DMS53 treated with DMSO at 0.1 percent for 48 hours (cell line): ENCODE measurements around the gene GGT6.
"Not testable (repeated sequence)": the region's sequence is repeated elsewhere in the genome, so short reads cannot be mapped to it uniquely, and the experiment has no call there.

Experiments
- DNase-seq: peaks from one replicate; lab custom pipeline; 2025; ENCODE audit not compliant: unreplicated experiment; lab: John Stamatoyannopoulos, UW

GGT6 gene

DNA sequence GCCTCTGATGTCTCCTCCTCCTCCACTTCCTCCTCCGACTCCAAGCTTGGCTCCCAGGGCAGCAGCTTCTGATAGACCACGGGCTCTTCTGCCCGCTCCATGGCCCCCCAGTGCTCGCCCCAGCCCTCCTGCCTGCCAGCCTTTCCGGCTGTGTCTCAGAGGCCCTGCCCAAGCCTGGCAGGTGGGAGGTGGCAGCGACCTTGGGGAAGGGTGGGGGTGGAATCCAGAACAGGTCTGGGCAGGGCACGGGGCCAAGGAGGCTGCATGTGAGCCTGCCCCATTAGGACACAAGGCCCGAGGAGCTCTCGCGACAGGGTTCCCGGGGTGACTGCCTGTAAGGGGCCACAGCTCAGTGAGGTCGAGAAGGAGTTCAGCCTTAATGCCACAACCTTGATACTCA lies at the start of gene GGT6:
TSS of gene GGT6 (minus strand) at position 157 of the 400 bp plus-strand sequence. CDS start at position 101, 56 bp downstream.
- no peak for DNase-seq

DNA sequence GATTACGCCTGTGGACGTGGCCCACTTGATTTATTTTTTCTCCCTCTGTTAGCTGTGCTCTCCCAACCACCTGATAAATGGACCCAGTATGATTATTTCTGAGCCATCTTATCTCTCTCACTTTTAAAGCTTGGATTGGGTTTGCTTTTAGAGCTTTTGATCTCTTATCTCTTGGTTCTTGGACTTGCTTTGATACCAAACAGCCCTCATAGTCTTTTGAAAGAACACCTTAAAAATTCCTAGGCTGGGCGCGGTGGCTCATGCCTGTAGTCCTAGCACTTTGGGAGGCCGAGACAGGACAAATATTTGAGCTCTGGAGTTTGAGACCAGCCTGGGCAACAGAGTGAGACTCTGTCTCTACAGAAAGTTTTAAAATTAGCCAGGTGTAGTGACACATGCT lies 49.8 kb upstream of the GGT6 start:
- no peak for DNase-seq

DNA sequence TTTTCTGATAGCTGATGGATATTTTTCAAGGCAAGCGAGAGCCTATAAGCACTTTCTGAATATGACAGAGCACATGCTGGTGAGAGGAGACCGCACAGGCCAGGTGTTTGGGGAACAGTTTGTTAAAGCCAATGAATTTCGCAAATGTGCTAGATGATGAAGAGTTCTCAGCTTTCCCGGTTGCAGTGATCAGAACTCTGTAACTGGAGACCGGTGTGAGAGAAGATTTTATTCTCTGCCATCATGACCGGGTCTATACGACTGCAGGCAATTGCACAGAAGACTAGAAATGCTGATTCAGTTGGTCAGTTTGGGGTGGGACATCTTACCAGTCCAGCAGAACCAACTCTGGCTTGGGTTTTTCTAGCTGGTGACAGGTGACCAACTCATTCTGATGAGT lies 49.4 kb upstream of the GGT6 start:
- DNase-seq: no peak

DNA sequence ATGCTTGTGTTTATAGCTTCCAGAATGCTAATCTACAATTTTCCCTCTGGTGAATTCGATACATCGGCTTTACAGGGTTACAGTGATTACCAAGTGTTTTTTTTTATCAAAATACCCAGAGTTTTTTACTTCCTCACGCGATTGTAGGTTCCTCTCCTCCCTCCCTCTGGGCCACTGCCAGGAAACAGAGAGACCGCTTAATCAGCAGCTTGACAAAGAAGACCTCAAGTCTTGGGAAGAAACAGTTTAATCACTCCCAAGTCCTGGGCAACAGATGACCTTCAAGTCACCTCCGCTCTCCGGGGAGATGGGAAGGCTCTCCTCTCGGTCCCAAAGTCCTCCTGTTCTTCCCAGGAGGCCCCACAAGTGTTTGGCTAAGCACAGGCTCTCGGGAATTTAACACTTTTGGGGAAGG lies 47.4 kb upstream of the GGT6 start:
- no peak for DNase-seq

GRCh38 chr17:4607261-4607741 lies 46.9 kb upstream of the GGT6 start:
- no peak for DNase-seq

GRCh38 chr17:4605826-4606225 lies 45.4 kb upstream of the GGT6 start:
- no peak for DNase-seq

GRCh38 chr17:4604736-4605135 lies 44.4 kb upstream of the GGT6 start:
- not testable (repeated sequence) for DNase-seq

- DNase-seq: no peak
These were observed 43.8 kb upstream of the GGT6 start for GRCh38 chr17:4604111-4604644.

- no peak for DNase-seq
These were observed 41.7 kb upstream of the GGT6 start for GRCh38 chr17:4602041-4602440.

DNA sequence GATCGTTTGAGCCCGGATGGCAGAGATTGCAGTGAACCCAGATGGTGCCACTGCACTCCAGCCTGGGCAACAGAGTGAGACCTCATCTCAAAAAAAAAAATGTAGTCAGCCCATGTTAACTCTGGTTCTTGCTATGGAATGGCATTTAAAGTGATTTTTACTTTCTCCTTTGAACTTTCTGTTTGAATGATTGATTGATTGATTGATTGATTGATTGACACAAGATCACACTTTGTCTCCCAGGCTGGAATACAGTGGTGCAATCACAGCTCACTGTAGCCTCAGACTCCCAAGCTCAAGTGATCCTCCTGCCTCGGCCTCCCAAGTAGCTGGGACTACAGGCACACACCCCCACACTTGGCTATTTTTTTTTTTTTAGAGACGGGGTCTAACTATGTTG lies 40.9 kb upstream of the GGT6 start:
- no peak for DNase-seq

- DNase-seq: no peak
These were observed 40.2 kb upstream of the GGT6 start for GRCh38 chr17:4600563-4600962.

DNA sequence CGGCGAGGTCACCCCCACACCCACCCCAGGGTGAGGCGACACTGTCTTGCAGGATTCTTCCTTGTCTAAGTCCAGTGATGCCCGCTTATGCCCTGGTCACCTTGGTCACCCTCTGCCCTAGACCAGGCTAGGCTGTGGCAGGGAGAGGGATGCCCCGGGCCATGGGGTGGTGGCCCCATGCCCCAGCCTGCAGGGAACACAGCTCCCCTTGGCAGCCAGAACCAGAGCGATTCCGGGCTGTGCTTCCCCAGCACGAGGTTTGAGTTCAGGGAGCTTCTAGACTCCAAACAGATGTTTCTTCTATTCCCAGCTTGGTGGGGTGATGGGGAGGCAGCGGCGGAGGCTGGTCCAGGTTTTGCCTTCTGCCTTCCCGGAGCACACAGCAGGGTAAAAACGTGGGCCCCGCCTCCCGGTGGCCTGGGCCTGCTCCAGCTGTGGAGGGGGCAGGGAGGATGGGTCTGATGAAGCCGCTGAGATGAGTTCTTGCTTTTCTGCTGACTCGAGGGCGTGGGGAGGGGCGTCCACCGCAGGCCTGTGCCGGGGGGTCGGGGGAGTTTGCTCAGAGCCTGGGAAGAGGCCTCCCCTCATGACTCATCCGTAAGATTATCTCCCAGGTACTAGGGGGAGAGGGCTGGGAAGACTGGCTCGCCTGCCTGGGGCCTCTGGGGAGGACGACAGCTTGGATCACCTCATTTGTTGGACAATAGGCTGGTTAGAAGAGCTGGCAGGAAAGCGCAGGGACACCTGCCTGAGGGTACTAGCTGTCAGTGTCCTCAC lies 39.3 kb upstream of the GGT6 start:
- DNase-seq: no peak

DNA sequence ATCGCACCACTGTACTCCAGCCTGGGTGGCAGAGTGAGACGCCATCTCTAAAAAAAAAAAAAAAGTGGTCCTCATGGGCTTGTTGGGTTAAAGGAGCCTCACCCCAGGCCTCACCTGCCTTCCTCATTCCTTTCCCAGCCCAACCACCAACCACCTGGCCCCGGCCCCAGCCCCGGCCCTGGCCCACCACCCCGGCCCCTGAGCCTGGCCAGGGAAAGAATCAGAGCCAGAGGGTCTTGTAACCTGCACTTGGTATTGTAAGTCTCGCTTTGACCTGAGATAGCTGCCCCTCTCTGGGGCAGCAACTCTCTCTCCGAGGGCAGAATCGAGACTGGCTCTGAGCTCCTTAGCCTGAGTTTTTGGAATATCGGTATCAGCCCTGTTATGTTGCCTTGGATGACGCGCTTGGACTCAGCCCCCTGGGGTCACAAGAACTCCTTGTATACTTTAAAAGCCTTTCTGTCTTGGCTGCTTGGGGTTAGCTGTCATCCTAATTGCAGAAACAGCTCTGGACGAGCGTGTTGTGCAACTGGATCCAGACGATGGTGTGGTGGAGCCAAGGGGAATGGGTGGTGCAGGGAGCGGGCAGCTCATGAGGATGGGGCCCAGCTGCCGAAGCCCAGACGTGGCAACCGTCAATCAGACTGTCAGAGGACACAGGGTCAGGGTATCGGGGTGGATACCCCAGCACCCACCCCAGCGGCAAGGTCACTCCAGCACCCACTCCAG lies 38.6 kb upstream of the GGT6 start:
- no peak for DNase-seq

DNA sequence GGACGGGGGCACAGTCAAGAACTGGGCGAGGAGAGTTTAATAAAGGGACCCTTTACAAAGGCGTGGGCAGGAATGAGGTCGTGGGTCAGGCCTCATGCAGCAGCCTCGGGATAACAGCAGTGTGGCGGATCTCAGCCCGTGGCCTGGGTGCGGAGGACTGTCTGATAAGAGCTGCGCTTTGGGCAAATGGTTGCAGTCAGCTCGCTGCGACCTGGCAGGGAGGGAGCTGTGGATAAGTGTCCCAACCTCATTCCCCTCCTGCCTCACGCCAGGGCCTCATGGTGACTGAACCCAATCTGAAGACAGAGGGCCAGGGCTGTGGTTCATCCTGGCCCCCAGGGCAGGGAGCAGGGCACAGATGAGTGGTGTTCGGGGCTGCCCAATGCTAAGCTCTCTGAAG lies 37.6 kb upstream of the GGT6 start:
- no peak for DNase-seq

GRCh38 chr17:4596636-4597380 lies 36.4 kb upstream of the GGT6 start:
- no peak for DNase-seq

DNA sequence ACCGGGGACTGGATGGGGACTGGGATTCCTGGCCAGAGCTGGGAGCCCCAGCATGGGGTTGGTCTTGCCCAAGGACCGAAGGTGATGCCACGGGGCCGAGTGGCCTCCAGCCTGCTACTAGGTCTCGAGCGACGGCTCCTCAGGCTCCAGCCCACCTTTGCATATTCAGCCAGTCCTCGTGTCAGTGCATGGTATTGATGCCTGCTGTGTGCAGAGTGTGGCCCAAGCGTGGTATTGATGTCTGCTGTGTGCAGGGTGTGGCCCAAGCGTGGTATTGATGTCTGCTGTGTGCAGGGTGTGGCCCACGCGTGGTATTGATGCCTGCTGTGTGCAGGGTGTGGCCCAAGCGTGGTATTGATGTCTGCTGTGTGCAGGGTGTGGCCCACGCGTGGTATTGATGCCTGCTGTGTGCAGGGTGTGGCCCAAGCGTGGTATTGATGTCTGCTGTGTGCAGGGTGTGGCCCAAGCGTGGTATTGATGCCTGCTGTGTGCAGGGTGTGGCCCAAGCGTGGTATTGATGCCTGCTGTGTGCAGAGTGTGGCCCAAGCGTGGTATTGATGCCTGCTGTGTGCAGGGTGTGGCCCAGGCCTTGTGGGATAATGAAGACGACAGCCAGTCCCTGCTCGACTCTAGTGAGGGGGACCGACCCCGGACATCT lies 35.4 kb upstream of the GGT6 start:
- not testable (repeated sequence) for DNase-seq

DNA sequence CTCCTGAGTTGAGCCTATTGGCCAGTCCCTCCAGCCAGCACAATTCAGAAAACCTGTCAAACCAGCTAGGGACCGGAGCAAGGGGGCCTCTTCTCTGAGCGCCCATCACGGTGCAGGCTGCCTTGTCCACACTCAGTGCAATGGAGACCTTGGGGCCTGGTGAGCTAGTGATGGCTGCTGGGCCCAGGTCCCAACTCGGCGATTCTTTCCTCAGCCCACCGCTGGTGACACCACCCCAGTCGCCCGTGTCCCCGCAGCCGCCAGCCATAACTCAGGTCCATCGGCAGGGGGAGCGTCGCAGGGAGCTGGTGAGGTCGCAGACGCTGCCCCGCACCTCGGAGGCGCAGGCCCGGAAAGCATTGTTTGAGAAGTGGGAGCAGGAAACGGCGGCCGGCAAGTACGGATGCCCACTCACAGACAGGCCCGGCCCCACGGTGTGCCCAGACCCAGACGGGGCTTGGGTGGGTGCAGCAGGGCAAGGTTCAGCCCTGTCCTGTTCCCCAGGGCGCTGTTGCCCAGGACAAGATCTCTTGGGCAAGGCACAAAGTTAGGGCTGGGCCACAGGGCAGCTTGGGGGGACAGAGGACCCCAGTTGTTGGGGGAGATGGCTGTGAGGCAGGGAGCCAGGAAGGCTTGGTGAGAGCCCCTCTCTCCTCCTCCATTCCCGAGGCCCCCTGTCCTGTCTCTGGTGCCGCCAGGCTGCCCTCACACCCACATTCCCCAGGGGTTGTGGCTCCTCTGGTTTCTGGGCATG lies 34.7 kb upstream of the GGT6 start:
- DNase-seq: no peak

- no peak for DNase-seq
These were observed 34.0 kb upstream of the GGT6 start for GRCh38 chr17:4594406-4594805.

- DNase-seq: no peak
These were observed 32.6 kb upstream of the GGT6 start for GRCh38 chr17:4593021-4593421.
